ENCODE measurements around the gene KCNMB2.

DNA sequence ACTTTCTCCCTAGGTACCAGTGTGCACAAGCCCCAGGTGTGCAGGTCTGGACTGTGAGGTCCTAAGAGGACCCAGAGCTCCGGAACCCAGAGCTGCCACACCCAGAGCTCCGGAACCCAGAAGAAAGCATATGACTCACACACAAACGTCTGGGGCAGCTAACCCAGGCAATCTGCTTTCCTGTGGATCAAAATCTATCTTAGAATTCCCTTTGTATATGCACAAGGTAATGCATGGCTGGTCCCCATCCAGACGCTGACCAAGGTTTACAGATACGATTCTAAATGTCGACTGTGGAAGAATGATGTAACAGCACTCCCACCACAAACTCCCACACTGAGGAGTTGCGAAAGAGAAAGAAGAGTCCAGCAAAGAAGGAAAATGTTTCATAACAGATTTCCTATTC is 15.7 kb downstream of the KCNMB2 start:
- TF ChIP-seq YY1 (IDR thresholded peaks at IDR 0.05; ENCODE audit: insufficient read depth, insufficient read length) (no peak), ZNF274 (IDR thresholded peaks at IDR 0.05; ENCODE audit: low read depth, low read length) (no peak)

Measured in NT2/D1 (cell line).